ENCODE results near the gene GREB1.
A peak's percentile ranks its signal among the peaks of the same experiment; 100 is the strongest.

The GREB1 gene

GRCh38 chr2:11679016-11679415 is 145.2 kb downstream of the GREB1 start:
- Histone ChIP-seq H3K27me3 (replicated peaks in 2 of 5; ENCODE audit: control insufficient read depth in 4 of 5, insufficient read depth in 5 of 5, low read length in 4 of 5) (peaks cover 0 to 55% (median 24%) of the 10 kb centered on the region in 5 experiments), H3K27ac (ENCODE audit: insufficient read depth in 1 of 2, low read depth in 1 of 2, low read length in 2 of 2, poor library complexity in 1 of 2, severe bottlenecking in 2 of 2) (no peak overlapping the region), H3K4me3 (ENCODE audit: control insufficient read depth in 1 of 7, extremely low read depth in 1 of 7, insufficient read depth in 4 of 7, low read depth in 2 of 7, low read length in 6 of 7) (no peak overlapping the region), H3K4me1 (ENCODE audit: control extremely low read depth in 1 of 4, control insufficient read depth in 4 of 4, insufficient read depth in 4 of 4, low read length in 3 of 4) (no peaks in the 10 kb centered on the region), H3K36me3 (ENCODE audit: control insufficient read depth in 4 of 4, insufficient read depth in 4 of 4, low read length in 3 of 4) (no peaks in the 10 kb centered on the region), H3K9me3 (ENCODE audit: control extremely low read depth in 1 of 5, control insufficient read depth in 4 of 5, insufficient read depth in 2 of 5, low read depth in 1 of 5, low read length in 4 of 5) (peaks cover 0 to 2% (median 0%) of the 10 kb centered on the region in 5 experiments)
- POLR2A ChIA-PET: no interaction called here
- CTCF ChIA-PET: interaction anchor here (1.1 to 1.4 kb wide), 2 partner anchors 8 to 100 kb away, joined by 3 read pairs; no protein-coding TSS in a partner anchor
- no peak for DNase-seq
- 77% methylated on average over 6 of the region's 7 CpGs for WGBS (ENCODE audit: insufficient coverage)

GRCh38 chr2:11679486-11680181 is 145.8 kb downstream of the GREB1 start:
- Histone ChIP-seq H3K27ac (ENCODE audit: insufficient read depth in 1 of 2, low read depth in 1 of 2, low read length in 2 of 2, poor library complexity in 1 of 2, severe bottlenecking in 2 of 2) (no peak overlapping the region), H3K27me3 (replicated peaks in 2 of 5; ENCODE audit: control insufficient read depth in 4 of 5, insufficient read depth in 5 of 5, low read length in 4 of 5) (peaks cover 0 to 56% (median 25%) of the 10 kb centered on the region in 5 experiments), H3K4me3 (ENCODE audit: control insufficient read depth in 1 of 7, extremely low read depth in 1 of 7, insufficient read depth in 4 of 7, low read depth in 2 of 7, low read length in 6 of 7) (no peak overlapping the region), H3K36me3 (ENCODE audit: control insufficient read depth in 4 of 4, insufficient read depth in 4 of 4, low read length in 3 of 4) (no peaks in the 10 kb centered on the region), H3K4me1 (ENCODE audit: control extremely low read depth in 1 of 4, control insufficient read depth in 4 of 4, insufficient read depth in 4 of 4, low read length in 3 of 4) (no peaks in the 10 kb centered on the region), H3K9me3 (ENCODE audit: control extremely low read depth in 1 of 5, control insufficient read depth in 4 of 5, insufficient read depth in 2 of 5, low read depth in 1 of 5, low read length in 4 of 5) (peaks cover 0 to 2% (median 0%) of the 10 kb centered on the region in 5 experiments)
- 85% methylated on average over 13 of the region's 13 CpGs for WGBS (ENCODE audit: insufficient coverage)
- DNase-seq: no peak
- CTCF ChIA-PET: interaction anchor here (1.1 to 22.4 kb wide), 6 partner anchors 9 to 548 kb away, joined by 3 to 460 read pairs (median 3); partner anchors contain the start of gene LPIN1
- POLR2A ChIA-PET: no interaction called here

DNA sequence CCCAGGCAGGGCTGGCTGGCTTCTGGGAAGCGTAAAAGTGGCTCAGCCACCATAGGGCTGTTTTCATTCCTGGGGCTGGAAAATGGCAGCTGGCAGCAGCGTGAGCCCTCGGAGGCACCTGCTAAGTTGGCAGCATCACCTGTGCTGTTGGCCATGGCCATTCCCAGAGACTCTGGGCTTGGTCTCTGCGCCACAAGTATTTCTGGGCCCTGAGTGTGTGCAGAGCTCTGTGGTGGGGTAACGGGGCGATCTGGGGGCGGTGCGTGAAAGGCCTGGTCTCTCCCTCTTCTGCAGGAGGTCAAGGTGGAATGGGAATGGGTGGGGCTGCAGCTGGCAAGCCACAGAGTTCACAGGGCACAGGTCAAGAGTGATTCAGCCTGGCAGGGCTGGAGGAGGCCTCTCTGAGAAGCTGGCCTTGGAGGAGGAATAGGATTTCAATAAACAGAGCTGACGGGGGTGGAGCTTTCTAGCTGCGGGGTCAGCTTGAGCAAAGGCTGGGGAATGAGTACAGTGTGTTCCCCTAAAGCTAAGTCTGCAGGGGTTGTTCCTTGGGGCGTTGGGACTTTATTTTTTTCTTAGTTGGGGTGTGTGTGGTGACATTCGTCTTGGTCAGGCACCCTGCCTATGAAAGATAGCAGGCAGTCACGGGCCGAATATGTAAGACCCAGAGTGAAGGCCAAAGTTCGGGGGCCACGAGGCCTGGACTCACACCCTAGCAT is 146.5 kb downstream of the GREB1 start:
- peaks cover 0 to 51% (median 25%) of the 10 kb centered on the region in 5 experiments for H3K27me3 ChIP-seq (replicated peaks in 2 of 5; ENCODE audit: control insufficient read depth in 4 of 5, insufficient read depth in 5 of 5, low read length in 4 of 5)
- no peak for DNase-seq
- no peaks in the 10 kb centered on the region for H3K4me1 ChIP-seq (ENCODE audit: control extremely low read depth in 1 of 4, control insufficient read depth in 4 of 4, insufficient read depth in 4 of 4, low read length in 3 of 4)
- no peak overlapping the region for H3K4me3 ChIP-seq (ENCODE audit: control insufficient read depth in 1 of 7, extremely low read depth in 1 of 7, insufficient read depth in 4 of 7, low read depth in 2 of 7, low read length in 6 of 7)
- WGBS (ENCODE audit: insufficient coverage): 94% methylated on average over 14 of the region's 16 CpGs
- CTCF ChIA-PET: interaction anchor here (0.8 to 22.4 kb wide), 15 partner anchors 9 to 548 kb away, joined by 3 to 460 read pairs (median 4); partner anchors contain the start of gene LPIN1
- H3K9me3 ChIP-seq (ENCODE audit: control extremely low read depth in 1 of 5, control insufficient read depth in 4 of 5, insufficient read depth in 2 of 5, low read depth in 1 of 5, low read length in 4 of 5): peaks cover 0 to 2% (median 0%) of the 10 kb centered on the region in 5 experiments
- no peaks in the 10 kb centered on the region for H3K36me3 ChIP-seq (ENCODE audit: control insufficient read depth in 4 of 4, insufficient read depth in 4 of 4, low read length in 3 of 4)
- POLR2A ChIA-PET: interaction anchor here (0.5 kb wide), 1 partner anchor 64 kb away, joined by 3 read pairs; no protein-coding TSS in a partner anchor
- no peak overlapping the region for H3K27ac ChIP-seq (ENCODE audit: insufficient read depth in 1 of 2, low read depth in 1 of 2, low read length in 2 of 2, poor library complexity in 1 of 2, severe bottlenecking in 2 of 2)

DNA sequence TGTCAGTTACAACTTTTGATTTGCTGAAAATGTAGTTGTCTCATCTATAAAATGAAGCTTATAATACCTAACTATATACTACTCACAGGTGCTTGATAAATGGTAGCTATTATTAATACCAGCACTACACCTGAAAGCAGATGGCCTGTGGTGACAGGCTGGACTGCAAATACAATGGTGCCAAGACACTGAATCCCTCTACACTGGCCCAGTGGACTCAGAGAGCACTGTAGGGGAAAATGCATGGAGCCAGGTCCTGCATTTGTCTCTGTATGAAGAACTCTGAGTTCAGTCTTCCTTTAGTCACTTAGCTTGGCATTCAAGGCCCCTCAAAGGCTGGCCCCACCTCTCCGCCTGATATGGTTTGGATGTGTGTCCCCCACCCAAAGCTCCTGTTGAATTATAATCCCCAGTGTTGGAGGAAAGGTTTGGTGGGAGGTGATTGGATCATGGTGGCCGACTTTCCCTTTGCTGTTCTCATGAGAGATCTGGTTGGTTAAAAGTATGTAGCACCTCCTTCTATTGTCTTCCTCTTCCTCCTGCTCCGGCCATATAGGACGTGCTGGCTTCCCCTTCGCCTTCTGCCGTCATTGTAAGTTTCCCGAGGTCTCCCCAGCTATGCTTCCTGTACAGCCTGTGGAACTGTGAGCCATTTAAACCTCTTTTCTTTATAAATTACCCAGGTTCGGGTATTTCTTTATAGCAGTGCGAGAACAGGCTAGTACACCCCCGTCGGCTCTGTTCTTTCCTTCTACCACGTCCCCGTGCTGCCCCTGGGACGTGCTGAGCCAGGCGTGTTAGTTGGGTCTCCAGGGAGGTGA is 147.3 kb downstream of the GREB1 start:
- no peak overlapping the region for H3K27ac ChIP-seq (ENCODE audit: insufficient read depth in 1 of 2, low read depth in 1 of 2, low read length in 2 of 2, poor library complexity in 1 of 2, severe bottlenecking in 2 of 2)
- no peak overlapping the region for H3K4me3 ChIP-seq (ENCODE audit: control insufficient read depth in 1 of 7, extremely low read depth in 1 of 7, insufficient read depth in 4 of 7, low read depth in 2 of 7, low read length in 6 of 7)
- WGBS (ENCODE audit: insufficient coverage): 93% methylated on average over 12 of the region's 15 CpGs
- ChIA-PET POLR2A (interaction anchor here (0.5 kb wide), 1 partner anchor 63 kb away, joined by 3 read pairs; no protein-coding TSS in a partner anchor), CTCF (interaction anchor here (0.8 to 22.4 kb wide), 15 partner anchors 9 to 549 kb away, joined by 3 to 460 read pairs (median 4); partner anchors contain the start of gene LPIN1)
- H3K4me1 ChIP-seq (ENCODE audit: control extremely low read depth in 1 of 4, control insufficient read depth in 4 of 4, insufficient read depth in 4 of 4, low read length in 3 of 4): no peaks in the 10 kb centered on the region
- H3K36me3 ChIP-seq (ENCODE audit: control insufficient read depth in 4 of 4, insufficient read depth in 4 of 4, low read length in 3 of 4): no peaks in the 10 kb centered on the region
- no peak for DNase-seq
- H3K9me3 ChIP-seq (ENCODE audit: control extremely low read depth in 1 of 5, control insufficient read depth in 4 of 5, insufficient read depth in 2 of 5, low read depth in 1 of 5, low read length in 4 of 5): no peaks in the 10 kb centered on the region
- peaks cover 0 to 44% (median 25%) of the 10 kb centered on the region in 5 experiments for H3K27me3 ChIP-seq (replicated peaks in 2 of 5; ENCODE audit: control insufficient read depth in 4 of 5, insufficient read depth in 5 of 5, low read length in 4 of 5)

- CTCF ChIA-PET: interaction anchor here (0.9 to 22.4 kb wide), 11 partner anchors 10 to 102 kb away, joined by 3 to 460 read pairs (median 4); partner anchors contain the start of gene LPIN1
- WGBS (ENCODE audit: insufficient coverage): 62% methylated on average over 26 of the region's 31 CpGs
Observed at GRCh38 chr2:11681722-11682589, 148.1 kb downstream of the GREB1 start.

DNA sequence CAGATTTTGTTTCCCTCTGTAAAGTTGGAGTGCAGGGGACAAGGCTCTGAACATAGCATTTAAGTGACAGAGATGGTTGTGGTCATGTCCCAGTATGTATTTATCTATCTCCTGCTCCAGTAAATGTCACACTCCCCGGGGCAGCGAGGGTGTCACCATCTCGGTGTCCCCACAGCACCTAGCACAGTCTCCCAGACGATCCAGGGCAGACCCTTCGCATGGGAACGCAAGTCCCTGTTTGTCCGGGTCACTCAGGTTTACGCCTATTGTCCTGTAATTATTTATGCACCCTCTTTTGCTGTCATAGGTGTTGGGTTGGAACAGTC is 148.7 kb downstream of the GREB1 start:
- 90% methylated on average over 4 of the region's 8 CpGs for WGBS (ENCODE audit: insufficient coverage)
- Histone ChIP-seq H3K9me3 (ENCODE audit: control extremely low read depth in 1 of 5, control insufficient read depth in 4 of 5, insufficient read depth in 2 of 5, low read depth in 1 of 5, low read length in 4 of 5) (no peaks in the 10 kb centered on the region), H3K4me1 (ENCODE audit: control extremely low read depth in 1 of 4, control insufficient read depth in 4 of 4, insufficient read depth in 4 of 4, low read length in 3 of 4) (peaks cover 0 to 2% (median 0%) of the 10 kb centered on the region in 4 experiments), H3K27ac (ENCODE audit: insufficient read depth in 1 of 2, low read depth in 1 of 2, low read length in 2 of 2, poor library complexity in 1 of 2, severe bottlenecking in 2 of 2) (no peak overlapping the region), H3K27me3 (replicated peaks in 2 of 5; ENCODE audit: control insufficient read depth in 4 of 5, insufficient read depth in 5 of 5, low read length in 4 of 5) (peaks cover 0 to 30% (median 14%) of the 10 kb centered on the region in 5 experiments), H3K4me3 (ENCODE audit: control insufficient read depth in 1 of 7, extremely low read depth in 1 of 7, insufficient read depth in 4 of 7, low read depth in 2 of 7, low read length in 6 of 7) (no peak overlapping the region), H3K36me3 (ENCODE audit: control insufficient read depth in 4 of 4, insufficient read depth in 4 of 4, low read length in 3 of 4) (no peaks in the 10 kb centered on the region)
- ChIA-PET POLR2A (no interaction called here), CTCF (interaction anchor here (0.9 to 22.4 kb wide), 6 partner anchors 10 to 101 kb away, joined by 4 to 460 read pairs (median 8); partner anchors contain the start of gene LPIN1)
- DNase-seq: no peak

More at GRCh38 chr2:11681722-11682589, 148.1 kb downstream of the GREB1 start:
- H3K9me3 ChIP-seq (ENCODE audit: control extremely low read depth in 1 of 5, control insufficient read depth in 4 of 5, insufficient read depth in 2 of 5, low read depth in 1 of 5, low read length in 4 of 5): no peaks in the 10 kb centered on the region
- DNase-seq: peak; percentile 31 to 46 (median 45)
- POLR2A ChIA-PET: no interaction called here
- H3K27me3 ChIP-seq (replicated peaks in 2 of 5; ENCODE audit: control insufficient read depth in 4 of 5, insufficient read depth in 5 of 5, low read length in 4 of 5): peaks cover 0 to 36% (median 18%) of the 10 kb centered on the region in 5 experiments
- no peaks in the 10 kb centered on the region for H3K4me1 ChIP-seq (ENCODE audit: control extremely low read depth in 1 of 4, control insufficient read depth in 4 of 4, insufficient read depth in 4 of 4, low read length in 3 of 4)
- no peak overlapping the region for H3K27ac ChIP-seq (ENCODE audit: insufficient read depth in 1 of 2, low read depth in 1 of 2, low read length in 2 of 2, poor library complexity in 1 of 2, severe bottlenecking in 2 of 2)
- H3K36me3 ChIP-seq (ENCODE audit: control insufficient read depth in 4 of 4, insufficient read depth in 4 of 4, low read length in 3 of 4): no peaks in the 10 kb centered on the region
- no peak overlapping the region for H3K4me3 ChIP-seq (ENCODE audit: control insufficient read depth in 1 of 7, extremely low read depth in 1 of 7, insufficient read depth in 4 of 7, low read depth in 2 of 7, low read length in 6 of 7)
